HepG2 (cell line): ENCODE measurements around the gene ATIC. TPM values are rescaled to one million over a fixed set of nuclear protein-coding genes. Genes with fewer than 3 reads are reported as not detected.

Experiments used
- AFF4 ChIP-seq: sonication (generic); formaldehyde crosslinking; IDR thresholded peaks from 2 replicates; pipeline ENCODE4 v1.4.0; 2020; ENCODE audit warnings: missing genetic modification reagents
- AGO1 ChIP-seq: fragments of 200-400 bp; formaldehyde crosslinking; IDR thresholded peaks from 2 replicates; pipeline ENCODE4 v1.6.1; 2017; ENCODE audit warnings: mild to moderate bottlenecking, low read depth, low read length, moderate library complexity; ENCODE audit not compliant: poor library complexity, severe bottlenecking
- ETV5 ChIP-seq: IDR thresholded peaks from 2 replicates; pipeline ENCODE4 v1.6.1; 2018; ENCODE audit warnings: missing biosample characterization, missing genetic modification reagents, inconsistent platforms, borderline replicate concordance
- HOXD1 ChIP-seq: sonication (generic); formaldehyde crosslinking; IDR thresholded peaks from 2 replicates; pipeline ENCODE4 v1.5.0; 2020; ENCODE audit warnings: missing genetic modification reagents
- JARID2 ChIP-seq: sonication (generic); formaldehyde crosslinking; IDR thresholded peaks from 2 replicates; pipeline ENCODE4 v1.8.1; 2023; ENCODE audit warnings: missing genetic modification reagents, inconsistent platforms; ENCODE audit not compliant: insufficient replicate concordance
- POLR2A ChIP-seq, 2 experiments: IDR thresholded peaks; 2 replicates each; pipeline ENCODE4 v1.6.1; 2011; ENCODE audit warnings: low read depth in 2 of 2, low read length in 2 of 2, mild to moderate bottlenecking in 1 of 2, moderate library complexity in 1 of 2; ENCODE audit not compliant: insufficient read depth in 1 of 2
- SAFB2 ChIP-seq: sonication (generic); formaldehyde crosslinking; IDR thresholded peaks from 2 replicates; pipeline ENCODE4 v1.5.1; 2020; ENCODE audit warnings: missing genetic modification reagents, low read depth, mild to moderate bottlenecking, borderline replicate concordance
- TEAD2 ChIP-seq: sonication (generic); formaldehyde crosslinking; IDR thresholded peaks from 2 replicates; pipeline ENCODE4 v1.9.0; 2021; ENCODE audit warnings: missing genetic modification reagents
- TGIF2 ChIP-seq: IDR thresholded peaks from 2 replicates; pipeline ENCODE4 v1.6.1; 2016; ENCODE audit warnings: control low read depth, missing compliant biosample characterization
- ZC3H13 ChIP-seq: sonication (generic); formaldehyde crosslinking; IDR thresholded peaks from 2 replicates; pipeline ENCODE4 v1.8.1; 2023; ENCODE audit warnings: mild to moderate bottlenecking, missing genetic modification reagents, moderate library complexity
- ZFX ChIP-seq: sonication (generic); formaldehyde crosslinking; IDR thresholded peaks from 2 replicates; pipeline ENCODE4 v1.4.0; 2020; ENCODE audit warnings: mild to moderate bottlenecking, low read depth, missing genetic modification reagents, moderate library complexity
- ZNF430 ChIP-seq: sonication (generic); formaldehyde crosslinking; IDR thresholded peaks from 2 replicates; pipeline ENCODE4 v1.9.0; 2021; ENCODE audit warnings: mild to moderate bottlenecking, missing genetic modification reagents
- ZNF619 ChIP-seq: sonication (generic); formaldehyde crosslinking; IDR thresholded peaks from 2 replicates; pipeline ENCODE4 v1.4.0; 2020; ENCODE audit warnings: mild to moderate bottlenecking, missing genetic modification reagents
- ZNF746 ChIP-seq: sonication (generic); formaldehyde crosslinking; IDR thresholded peaks from 2 replicates; pipeline ENCODE4 v1.8.0; 2022; ENCODE audit warnings: mild to moderate bottlenecking, missing genetic modification reagents
- polyA plus RNA-seq, 8 experiments: library from polyadenylated mRNA; depleted of rRNA in 3 of 8; stranded (reverse) in 7 of 8; unstranded in 1 of 8; fragments of >200 nt; fragmentation: Illumina TruSeq in 4 of 8; extraction: Trizol in 4 of 8; gene quantifications; 2 replicates each; pipeline versions ENCODE4 v1.2.1 to v1.2.3, GENCODE V29; 2011 to 2016; ENCODE audit warnings: low read depth in 4 of 8, missing spikeins in 1 of 8, mixed read lengths in 1 of 8; ENCODE audit not compliant: insufficient read depth in 1 of 8
- total RNA-seq, 5 experiments: library from RNA; depleted of rRNA; stranded (reverse); fragments of >200 nt; fragmentation: Illumina TruSeq; extraction: Trizol; gene quantifications; 2 replicates each; pipeline ENCODE4 v1.2.3, GENCODE V29; 2016; ENCODE audit warnings: low read depth in 1 of 5
- TF ChIP-seq, protein P1 (sequence below): sonication (generic); formaldehyde crosslinking; IDR thresholded peaks from 2 replicates; pipeline ENCODE4 v1.5.1; 2020; ENCODE audit warnings: mild to moderate bottlenecking, missing genetic modification reagents, borderline replicate concordance
- TF ChIP-seq, protein P2 (sequence below): sonication (generic); formaldehyde crosslinking; IDR thresholded peaks from 2 replicates; pipeline ENCODE4 v1.4.0; 2020; ENCODE audit warnings: missing genetic modification reagents, mild to moderate bottlenecking, borderline replicate concordance
- TF ChIP-seq, protein P3 (sequence below): IDR thresholded peaks from 2 replicates; pipeline ENCODE4 v1.6.1; 2016; ENCODE audit warnings: mild to moderate bottlenecking, missing biosample characterization, missing genetic modification reagents

ATIC gene
- total and polyA plus RNA-seq, 2 of the 13 experiments (the other 11 are each of a cell fraction or from before 2014, with no cell fraction given) = 89.8 to 146 TPM

DNA sequence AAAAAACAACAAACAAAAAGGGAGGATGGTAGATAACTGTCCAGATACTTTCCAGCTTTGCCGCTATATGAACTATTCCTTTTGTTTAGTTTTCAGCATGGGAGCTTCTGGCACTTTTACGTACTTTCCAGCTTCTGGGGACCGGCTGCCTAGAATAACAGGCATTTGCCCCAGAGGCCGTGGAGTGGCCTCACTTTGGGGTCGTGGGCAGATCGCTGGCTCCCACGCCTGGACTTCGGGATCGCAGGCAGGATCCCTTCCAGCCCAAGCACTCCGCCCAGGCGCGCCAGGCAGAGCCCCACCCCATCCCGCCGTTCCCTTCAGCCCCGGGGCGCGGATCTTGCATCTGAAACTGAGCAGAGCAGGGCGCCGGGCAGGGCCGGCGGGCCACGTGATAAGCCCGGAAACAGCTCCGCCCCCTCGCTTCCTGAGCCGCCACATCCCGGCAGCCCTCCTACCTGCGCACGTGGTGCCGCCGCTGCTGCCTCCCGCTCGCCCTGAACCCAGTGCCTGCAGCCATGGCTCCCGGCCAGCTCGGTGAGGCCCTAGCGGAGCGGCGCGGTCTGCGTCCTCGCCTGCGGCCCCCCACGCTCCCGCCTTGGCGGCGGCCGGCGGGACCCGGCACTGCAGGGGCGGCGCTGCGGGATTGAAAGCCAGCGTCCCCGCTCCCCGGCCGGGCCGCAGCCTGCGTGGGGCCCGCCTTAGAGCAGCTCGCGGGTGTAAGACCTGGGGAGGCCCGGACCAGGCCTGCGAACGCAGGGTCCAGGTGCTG lies at the start of gene ATIC (continued):
- TF ChIP-seq AGO1 = peak; percentile 59
- TF ChIP-seq POLR2A (IDR thresholded peaks at IDR 0.05; ENCODE audit: insufficient read depth in 1 of 2, low read depth in 2 of 2, low read length in 2 of 2) = peak; percentile 88 to 96
- TF ChIP-seq ETV5 = peak; percentile 96
- TF ChIP-seq, protein P1, sequence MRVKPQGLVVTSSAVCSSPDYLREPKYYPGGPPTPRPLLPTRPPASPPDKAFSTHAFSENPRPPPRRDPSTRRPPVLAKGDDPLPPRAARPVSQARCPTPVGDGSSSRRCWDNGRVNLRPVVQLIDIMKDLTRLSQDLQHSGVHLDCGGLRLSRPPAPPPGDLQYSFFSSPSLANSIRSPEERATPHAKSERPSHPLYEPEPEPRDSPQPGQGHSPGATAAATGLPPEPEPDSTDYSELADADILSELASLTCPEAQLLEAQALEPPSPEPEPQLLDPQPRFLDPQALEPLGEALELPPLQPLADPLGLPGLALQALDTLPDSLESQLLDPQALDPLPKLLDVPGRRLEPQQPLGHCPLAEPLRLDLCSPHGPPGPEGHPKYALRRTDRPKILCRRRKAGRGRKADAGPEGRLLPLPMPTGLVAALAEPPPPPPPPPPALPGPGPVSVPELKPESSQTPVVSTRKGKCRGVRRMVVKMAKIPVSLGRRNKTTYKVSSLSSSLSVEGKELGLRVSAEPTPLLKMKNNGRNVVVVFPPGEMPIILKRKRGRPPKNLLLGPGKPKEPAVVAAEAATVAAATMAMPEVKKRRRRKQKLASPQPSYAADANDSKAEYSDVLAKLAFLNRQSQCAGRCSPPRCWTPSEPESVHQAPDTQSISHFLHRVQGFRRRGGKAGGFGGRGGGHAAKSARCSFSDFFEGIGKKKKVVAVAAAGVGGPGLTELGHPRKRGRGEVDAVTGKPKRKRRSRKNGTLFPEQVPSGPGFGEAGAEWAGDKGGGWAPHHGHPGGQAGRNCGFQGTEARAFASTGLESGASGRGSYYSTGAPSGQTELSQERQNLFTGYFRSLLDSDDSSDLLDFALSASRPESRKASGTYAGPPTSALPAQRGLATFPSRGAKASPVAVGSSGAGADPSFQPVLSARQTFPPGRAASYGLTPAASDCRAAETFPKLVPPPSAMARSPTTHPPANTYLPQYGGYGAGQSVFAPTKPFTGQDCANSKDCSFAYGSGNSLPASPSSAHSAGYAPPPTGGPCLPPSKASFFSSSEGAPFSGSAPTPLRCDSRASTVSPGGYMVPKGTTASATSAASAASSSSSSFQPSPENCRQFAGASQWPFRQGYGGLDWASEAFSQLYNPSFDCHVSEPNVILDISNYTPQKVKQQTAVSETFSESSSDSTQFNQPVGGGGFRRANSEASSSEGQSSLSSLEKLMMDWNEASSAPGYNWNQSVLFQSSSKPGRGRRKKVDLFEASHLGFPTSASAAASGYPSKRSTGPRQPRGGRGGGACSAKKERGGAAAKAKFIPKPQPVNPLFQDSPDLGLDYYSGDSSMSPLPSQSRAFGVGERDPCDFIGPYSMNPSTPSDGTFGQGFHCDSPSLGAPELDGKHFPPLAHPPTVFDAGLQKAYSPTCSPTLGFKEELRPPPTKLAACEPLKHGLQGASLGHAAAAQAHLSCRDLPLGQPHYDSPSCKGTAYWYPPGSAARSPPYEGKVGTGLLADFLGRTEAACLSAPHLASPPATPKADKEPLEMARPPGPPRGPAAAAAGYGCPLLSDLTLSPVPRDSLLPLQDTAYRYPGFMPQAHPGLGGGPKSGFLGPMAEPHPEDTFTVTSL (CRISPR knock-in tag) = peak; percentile 91
- TF ChIP-seq, protein P2, sequence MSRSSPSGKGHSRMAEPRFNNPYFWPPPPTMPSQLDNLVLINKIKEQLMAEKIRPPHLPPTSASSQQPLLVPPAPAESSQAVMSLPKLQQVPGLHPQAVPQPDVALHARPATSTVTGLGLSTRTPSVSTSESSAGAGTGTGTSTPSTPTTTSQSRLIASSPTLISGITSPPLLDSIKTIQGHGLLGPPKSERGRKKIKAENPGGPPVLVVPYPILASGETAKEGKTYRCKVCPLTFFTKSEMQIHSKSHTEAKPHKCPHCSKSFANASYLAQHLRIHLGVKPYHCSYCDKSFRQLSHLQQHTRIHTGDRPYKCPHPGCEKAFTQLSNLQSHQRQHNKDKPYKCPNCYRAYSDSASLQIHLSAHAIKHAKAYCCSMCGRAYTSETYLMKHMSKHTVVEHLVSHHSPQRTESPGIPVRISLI (CRISPR knock-in tag) = no peak; the same call in none of the 2 replicates
- peak; percentile 78; the same call in 1 of the 2 replicates for TF ChIP-seq TEAD2 (CRISPR knock-in tag)
- TF ChIP-seq SAFB2 (CRISPR knock-in tag) = peak; percentile 99
- TF ChIP-seq HOXD1 (CRISPR knock-in tag) = peak; percentile 86
- no peak for TF ChIP-seq JARID2 (CRISPR knock-in tag)
- peak; percentile 98 for TF ChIP-seq ZC3H13 (CRISPR knock-in tag)
- TF ChIP-seq, protein P3, sequence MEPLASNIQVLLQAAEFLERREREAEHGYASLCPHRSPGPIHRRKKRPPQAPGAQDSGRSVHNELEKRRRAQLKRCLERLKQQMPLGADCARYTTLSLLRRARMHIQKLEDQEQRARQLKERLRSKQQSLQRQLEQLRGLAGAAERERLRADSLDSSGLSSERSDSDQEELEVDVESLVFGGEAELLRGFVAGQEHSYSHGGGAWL (CRISPR knock-in tag) = peak; percentile 99
- peak; percentile 55; the same call in 1 of the 2 replicates for TF ChIP-seq ZNF746 (CRISPR knock-in tag)
- peak; percentile 90; the same call in 1 of the 2 replicates for TF ChIP-seq TGIF2
- TF ChIP-seq AFF4 = no peak; the same call in 1 of the 2 replicates
- peak; percentile 97 for TF ChIP-seq ZNF619 (CRISPR knock-in tag)
- peak; percentile 98 for TF ChIP-seq ZNF430 (CRISPR knock-in tag)
- peak; percentile 100 for TF ChIP-seq ZFX
